Measurements from ENCODE around the gene SLC2A14.

GRCh38 chr12:7916936-7917335, 44.2 kb upstream of the SLC2A14 start:
- TF ChIP-seq, protein P1, sequence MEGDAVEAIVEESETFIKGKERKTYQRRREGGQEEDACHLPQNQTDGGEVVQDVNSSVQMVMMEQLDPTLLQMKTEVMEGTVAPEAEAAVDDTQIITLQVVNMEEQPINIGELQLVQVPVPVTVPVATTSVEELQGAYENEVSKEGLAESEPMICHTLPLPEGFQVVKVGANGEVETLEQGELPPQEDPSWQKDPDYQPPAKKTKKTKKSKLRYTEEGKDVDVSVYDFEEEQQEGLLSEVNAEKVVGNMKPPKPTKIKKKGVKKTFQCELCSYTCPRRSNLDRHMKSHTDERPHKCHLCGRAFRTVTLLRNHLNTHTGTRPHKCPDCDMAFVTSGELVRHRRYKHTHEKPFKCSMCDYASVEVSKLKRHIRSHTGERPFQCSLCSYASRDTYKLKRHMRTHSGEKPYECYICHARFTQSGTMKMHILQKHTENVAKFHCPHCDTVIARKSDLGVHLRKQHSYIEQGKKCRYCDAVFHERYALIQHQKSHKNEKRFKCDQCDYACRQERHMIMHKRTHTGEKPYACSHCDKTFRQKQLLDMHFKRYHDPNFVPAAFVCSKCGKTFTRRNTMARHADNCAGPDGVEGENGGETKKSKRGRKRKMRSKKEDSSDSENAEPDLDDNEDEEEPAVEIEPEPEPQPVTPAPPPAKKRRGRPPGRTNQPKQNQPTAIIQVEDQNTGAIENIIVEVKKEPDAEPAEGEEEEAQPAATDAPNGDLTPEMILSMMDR (IDR thresholded peaks at IDR 0.05; ENCODE audit: poor library complexity): no peak
- TF ChIP-seq EZH2 (IDR thresholded peaks at IDR 0.05; ENCODE audit: borderline replicate concordance): no peak

Measured in hepatocyte (in vitro differentiated cells).